HG03095 (cell line): ENCODE measurements around the gene STIMATE.
A peak's percentile ranks its signal among the peaks of the same experiment; 100 is the strongest.

ENCODE experiments used
- ATAC-seq: cut with Tn5 transposase; IDR thresholded peaks from one replicate; pipeline ENCODE4 v1.9.1; 2021; ENCODE audit warnings: moderate library complexity; ENCODE audit not compliant: unreplicated experiment

The STIMATE gene

DNA sequence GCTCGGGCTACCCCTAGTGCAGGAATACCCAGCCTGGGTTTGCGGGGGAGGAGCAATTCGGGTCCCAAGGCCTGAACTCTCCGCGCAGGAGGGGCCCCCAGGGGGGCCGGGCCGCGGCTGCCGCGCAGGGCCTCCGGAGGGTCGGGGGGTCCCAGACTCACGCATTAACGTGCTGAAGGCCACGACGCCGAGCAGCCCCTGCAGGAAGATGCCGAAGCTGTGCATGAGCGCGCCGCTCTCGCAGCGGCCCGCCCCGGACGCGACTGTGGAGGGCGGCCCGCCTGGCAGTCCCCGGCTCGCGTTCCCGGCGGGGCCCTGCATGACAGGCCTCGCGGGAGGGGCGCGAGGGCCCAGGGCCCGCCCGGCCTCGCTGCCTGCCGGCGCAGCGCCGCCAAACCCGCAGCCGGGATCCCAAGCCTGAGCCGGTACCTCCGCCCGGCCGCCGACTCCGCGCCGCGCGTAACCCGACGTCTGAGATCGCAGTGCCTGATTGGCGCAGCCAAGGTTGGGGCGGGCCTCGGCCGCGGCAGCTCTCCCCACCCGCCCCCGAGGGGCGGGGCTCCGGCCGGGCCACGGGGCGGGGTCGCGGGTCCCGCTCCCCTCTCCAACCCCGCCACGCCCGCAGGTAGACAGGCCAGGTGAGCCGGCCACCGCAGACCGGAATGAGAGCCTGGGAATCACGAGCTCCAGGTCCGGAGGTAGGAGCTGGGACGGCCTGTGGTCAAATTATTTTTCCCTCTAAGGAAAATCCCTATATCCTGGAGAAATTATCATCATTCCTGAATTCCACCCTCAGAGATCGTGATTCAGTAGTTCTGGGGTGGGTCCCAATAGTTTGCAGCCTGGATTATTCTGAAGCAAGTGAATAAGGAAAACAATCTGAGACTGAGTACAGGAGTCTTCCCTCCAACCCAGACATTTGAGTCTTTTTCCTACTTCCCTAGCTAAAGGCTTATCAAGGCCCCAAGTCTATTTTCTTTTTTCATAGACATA is at the start of gene STIMATE:
TSS of gene STIMATE (minus strand) at position 419 of the 993 bp plus-strand sequence. CDS start at position 321, 98 bp downstream.
- ATAC-seq = peak; percentile 93

DNA sequence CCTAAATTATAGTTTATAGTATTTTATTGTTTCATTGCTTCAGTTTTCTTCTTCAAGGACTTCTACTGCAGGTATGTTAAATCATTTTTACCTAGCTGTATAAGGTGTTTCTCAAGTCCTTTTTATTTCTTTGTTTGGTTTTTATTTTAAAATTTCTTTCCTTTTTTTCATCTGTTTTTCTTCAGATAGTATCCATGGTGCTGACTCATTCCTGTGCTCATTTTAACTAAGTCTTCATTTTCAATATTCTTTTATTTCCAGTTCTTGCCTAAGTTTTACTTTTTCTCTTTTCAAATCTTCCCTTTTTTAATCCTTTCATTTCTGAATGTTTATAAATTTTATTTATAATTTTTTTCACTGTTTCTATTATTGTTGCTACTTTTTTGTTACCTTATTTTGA is 42.3 kb upstream of the STIMATE start:
- no peak for ATAC-seq

DNA sequence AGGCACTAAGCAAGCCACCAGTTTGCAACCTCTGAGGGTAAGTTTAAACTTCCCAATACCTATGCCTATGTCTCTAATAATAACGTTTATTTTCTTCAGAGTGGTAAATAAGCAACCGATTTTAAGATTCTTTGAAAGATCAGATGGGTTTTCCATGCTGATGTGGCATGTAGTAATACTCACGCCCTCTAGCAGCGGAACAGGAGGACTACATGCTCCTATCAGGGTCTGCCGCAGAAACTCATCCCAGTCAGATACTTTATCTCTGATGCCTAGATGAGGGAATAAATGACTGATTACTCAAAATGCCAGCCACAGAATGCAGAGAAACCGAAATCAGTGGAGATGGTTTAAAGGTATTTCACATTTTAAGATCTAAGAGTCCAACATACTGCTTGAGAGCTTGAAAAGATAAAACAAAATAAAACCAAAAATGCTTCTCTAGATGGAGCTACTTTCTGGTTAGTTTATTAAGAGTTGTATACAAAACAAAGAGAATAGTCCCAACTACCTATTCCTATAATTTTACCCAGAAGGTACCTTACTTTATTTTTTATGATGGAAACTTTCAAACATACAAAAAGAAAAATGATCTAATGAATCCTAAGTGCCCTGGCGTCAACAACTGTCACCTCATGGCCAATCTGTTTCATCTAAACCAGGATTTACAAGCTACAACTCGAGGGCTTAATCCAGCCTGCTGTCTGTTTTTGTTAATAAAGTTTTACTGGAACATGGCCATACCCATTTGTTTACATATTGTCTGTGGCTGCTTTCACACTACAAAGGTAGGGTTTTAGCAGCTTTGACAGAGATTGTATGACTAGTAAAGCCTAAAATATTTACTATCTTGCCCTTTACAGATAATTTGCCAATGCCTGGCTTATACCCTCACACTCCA is 37.5 kb upstream of the STIMATE start:
- ATAC-seq = peak; percentile 63

DNA sequence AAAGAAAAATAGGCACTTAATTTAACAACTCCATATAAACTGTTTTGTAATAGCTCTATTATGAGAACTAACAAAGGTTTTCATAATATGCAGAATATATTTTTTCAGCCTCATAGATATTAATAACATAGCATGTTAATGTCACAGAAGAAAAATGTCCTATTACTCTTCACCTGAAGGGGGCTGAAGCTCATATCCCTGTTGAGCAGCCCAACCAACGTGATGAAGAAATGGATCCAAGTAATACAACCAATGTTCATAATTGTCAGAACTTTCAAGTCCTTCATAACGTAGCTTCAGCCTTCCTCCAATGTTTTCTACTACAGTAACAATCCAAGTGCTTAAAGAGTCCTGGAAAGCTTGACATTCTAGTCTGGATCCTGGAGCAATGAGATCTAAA is 34.5 kb upstream of the STIMATE start:
- no peak for ATAC-seq

DNA sequence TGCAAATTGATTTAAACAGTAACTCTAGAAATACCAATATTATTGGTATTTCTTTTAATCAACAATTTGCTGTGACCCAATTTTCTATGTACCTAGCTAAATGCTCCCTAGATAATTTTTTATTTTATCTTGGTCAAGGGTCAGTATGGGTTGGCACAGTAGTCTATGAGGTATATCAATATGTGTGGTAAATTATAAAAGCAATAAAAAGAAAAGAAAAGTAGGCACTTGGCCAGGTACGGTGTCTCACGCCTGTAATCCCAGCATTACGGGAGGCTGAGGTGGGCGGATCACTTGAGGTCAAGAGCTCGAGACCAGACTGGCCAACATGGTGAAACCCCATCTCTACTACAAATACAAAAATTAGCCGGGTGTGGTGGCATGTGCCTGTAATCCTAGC is 34.0 kb upstream of the STIMATE start:
- ATAC-seq = no peak

DNA sequence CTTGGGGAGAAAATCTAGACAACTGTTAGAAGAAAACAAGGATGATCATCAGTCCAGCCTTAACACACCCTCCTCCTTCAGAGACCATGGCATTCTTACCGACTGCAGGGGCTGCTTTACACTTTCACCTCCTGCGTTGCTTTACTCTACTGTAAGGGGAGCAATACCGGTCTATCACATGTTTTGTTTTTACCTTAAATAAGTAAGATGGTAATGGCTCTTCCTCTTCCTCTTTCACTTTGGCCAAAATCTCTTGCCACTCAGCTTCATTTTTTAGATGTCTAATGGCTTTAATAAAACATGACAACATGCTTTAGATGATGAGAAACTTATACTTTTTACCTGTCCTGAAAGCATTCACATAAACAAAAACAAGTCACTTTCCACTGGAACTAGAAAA is 33.4 kb upstream of the STIMATE start:
- no peak for ATAC-seq

DNA sequence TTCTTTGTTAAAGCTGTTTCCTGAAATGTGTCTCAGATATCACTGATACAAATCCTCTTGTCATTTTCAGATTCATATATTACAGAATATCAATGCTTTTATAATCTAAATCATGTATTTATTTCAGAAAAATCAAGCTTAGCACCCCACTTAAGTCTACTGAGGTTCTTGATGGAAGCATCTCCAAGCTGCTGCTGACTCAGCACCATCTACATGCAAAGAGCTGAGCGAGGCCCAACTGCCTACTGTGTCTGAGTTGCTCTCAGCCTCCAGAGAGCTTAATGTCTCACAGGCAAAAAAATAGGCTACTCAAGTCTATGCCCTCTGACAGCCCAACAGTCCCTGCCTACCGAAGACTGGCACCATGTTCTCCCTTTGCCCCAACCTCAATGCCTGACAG is 29.2 kb upstream of the STIMATE start:
- no peak for ATAC-seq

DNA sequence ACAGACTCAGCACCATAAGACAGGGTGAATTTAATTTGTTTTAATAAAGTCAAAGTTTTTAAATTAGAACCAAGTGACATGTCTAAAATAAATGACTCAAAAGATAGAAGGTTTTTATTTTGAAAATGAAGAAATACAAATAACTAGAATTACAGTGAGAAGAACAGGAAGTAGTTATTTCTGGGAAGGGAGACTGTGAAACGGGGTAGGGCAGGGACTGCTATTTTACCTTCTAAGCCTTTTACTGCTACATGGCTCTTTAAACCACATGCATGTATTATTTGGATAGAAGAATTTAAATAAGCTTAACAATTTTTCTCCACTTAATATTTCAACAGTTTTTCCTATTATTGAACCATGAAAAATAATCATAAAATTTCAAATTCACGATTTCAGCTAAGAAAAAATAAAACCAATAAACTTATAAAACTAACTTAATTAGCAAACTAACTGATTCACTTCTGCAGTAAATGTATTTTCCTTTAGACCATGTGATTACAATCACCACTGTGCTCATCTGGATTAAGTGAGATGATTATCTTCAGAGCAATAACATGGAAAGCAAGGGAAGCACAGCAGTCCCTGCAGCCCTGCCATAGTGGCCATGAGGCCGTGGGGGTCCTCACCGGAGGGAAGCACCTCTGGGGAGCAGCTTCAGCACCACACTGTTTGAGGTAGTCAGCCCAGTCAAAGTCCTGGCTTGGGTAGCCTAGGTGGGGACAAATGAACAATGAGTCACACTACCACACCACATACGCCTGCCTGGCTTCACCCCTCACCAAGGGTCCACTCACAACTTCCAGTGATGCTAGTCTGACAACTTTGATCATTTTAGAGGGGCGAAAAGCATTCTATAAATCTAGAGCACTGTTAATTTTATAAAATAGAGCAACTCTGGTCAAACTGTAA is 28.3 kb upstream of the STIMATE start:
- no peak for ATAC-seq

DNA sequence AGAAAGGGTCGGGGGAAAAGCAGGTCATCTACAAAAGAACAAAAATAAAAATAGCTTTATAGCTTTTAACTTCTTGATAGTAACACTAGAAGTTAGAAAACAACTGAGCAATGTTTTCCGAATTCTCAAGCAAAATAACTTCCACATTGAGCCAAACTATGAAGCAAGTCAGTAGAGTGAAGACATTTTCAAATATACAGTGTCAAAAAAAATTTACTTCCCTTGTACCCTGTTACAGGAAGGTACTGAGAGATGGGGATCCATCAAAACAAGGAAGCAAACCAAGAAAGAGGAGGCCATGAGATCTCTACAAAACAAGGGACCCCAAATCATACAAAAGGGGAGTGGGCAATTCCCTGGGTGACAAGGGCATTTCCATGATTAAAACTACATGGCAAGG is 26.6 kb upstream of the STIMATE start:
- ATAC-seq = no peak

DNA sequence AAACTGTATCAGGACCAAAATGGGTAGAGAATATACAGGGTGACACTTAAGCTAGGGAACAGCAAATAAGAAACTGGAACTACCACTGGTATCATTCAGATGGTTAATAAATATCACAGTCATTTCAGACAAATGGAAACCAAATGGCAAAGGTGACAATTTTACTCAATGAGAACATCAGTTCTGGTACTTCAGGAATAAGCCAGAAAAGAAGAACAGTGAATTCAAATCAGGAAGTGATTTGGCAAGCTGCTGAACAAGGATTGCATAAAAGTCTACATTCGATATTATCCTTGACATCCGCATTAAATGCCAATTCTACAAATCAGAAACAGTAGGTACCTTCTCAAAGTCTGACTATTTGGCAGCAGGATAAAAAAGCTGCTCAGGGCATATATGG is 23.5 kb upstream of the STIMATE start:
- ATAC-seq = no peak

DNA sequence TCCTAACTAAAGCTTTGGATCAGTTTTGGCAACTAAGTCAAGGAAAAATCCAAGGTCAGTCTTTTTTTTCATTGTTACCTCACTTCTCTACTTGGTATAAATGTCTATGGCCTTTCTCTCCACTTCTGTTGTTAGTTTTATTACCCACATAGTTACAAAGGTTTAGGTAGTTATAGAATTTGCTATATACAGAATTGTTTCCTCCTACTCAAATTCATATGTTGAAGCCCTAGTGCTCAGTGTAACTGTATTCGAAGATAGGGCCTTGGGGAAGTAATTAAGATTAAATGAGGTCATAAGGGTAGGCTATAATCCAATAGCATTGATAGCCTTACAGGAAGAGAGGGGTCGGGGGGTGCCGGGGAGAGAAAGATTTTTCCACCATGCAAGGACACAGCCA is 19.7 kb upstream of the STIMATE start:
- no peak for ATAC-seq

DNA sequence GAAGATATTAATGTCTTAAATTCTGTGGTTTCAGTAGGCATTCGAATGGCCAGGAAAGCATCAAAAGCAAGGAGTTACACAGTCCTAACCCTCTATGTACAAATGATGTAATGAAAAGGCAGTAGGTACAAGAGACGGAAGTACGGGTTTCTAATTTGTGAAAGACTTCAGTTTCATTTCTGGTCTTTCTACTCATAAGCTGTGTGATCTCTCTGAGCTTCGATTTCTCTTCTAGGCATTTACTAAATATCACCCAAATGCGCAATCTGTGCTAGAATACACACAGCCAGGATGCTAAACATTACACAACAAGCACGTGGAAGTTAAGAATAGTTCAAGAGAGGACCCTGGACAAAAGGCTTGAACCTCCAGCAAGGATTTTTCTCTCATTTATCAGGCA is 17.9 kb upstream of the STIMATE start:
- no peak for ATAC-seq

DNA sequence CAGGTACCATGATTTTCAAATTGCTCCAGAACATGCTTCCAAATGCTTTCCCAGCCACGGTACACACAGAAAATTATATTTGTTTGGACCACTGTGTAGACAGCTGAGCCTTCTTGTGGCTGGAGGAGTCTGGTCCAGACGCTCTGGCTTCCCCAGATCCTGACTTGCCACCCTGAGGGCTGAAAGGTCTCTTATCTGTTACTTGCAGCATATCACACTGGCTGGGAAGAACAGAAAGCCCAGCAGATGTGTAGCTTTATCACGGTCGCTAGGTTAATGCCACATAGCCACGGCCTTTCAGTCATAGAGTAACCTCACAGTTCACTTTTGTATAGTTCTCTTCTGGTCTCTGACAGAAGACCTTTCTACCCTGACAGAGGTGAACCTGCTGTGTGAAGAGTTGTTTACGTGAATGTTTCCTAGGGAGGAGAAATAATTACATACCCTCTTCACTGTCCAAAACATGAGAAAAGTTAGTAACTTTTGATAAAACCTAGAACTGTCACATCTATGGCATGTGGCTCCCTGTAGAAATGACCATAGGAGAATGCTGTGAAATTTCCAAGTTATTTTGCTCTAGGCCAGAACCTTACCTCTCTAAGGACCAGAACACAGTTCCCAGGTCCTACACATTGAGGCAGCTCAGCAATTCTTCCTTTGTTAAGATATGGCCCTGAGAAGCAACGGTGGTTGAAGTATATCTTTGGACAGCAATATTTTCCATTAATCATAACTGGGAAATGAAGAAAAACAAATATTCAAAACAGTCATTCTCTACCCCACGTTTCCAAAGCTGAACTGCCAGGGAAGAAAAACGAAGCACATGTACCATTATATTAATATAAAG is 15.8 kb upstream of the STIMATE start:
- ATAC-seq = no peak

DNA sequence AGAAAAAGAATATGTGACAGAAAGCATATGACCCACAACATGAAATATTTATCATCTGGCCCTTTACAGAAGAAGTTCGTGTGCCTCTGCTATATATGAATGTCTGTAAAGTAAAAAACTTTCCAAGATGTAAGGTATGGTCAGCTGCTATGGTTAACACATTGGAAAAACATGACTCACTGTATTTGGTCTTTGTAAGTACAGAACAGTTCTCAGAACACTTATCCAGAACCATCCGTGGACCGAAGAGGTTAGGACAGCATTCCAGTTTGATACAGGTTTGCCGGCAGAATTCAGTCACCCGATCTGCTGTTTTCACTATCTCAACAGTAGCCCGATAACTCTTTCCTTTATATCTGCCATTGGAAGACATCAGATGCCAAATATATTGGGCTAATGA is 13.5 kb upstream of the STIMATE start:
- no peak for ATAC-seq

DNA sequence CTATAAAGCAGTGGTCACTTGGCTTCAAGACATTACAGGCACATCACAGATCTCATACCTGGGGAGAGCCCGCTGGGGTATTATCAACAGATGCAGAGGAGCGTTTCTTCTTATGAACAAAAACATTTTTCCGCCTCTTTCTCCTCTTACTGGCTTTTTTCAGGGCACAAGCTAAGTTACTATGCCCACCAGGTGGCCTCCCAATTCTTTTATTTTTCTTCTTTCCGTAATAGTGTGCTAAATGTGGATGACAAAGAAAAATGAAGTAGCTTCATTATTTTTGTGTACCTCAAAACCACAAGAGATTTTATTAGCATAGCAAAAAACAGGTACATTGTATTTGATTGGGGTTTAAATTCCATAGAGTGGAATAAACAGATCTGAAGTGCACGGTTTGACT is 10.1 kb upstream of the STIMATE start:
- ATAC-seq = no peak

DNA sequence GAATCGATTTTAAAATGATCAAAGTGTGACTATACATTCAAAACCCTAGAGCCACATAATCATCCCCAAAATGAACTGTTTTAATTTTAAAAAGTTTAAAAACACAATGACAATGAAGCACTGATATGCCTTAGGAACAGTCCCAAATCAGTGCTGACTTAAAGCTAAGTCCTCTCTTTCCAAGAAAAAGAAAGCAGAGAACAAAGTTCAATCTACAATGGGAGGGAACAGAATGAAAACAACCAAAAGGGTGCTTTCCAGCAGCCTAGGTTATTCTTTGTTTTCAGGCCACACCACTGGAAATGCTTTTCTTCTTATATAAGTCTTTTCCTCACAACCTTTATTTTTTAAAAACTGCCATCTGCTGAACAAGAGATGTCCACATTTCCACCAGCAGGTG is 7.2 kb upstream of the STIMATE start:
- ATAC-seq = no peak

DNA sequence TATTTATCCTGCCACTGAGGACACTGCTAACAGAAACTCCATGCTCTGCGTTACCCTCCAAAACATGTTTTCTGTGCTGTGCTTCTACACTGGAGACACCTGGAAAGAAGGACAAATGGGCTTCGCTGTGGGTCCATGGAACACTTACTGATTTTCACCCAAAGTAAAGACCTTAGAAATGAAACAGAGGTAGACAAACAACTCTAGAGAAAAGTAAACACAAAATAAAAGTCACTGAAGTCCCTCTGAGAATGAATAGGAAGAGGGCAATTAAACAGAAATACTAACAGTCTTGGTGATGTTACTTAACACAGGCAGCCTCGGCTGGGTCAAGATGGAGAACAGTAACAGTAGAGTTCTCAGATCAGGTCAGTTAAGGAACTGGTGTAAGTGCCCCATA is 6.7 kb upstream of the STIMATE start:
- ATAC-seq = no peak

DNA sequence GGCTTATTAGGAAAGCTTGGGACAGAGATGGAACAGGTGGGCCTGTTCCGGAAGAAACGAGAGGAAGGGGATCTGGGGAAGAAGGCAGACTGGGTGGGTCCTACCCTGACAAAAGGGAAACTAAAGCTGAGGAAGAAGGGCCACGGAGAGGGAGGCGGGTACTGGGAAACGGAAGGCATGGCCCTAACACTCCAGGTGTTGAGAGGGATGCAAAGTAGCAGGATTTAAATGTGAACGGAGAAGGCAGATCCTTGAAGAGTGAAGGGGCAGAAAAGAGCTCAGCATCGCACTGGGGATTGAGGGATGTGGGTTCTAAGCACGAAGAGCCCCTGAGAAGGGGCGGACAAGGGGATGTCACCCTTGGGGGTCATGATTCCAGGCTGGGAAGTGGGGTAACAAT is 735 bp downstream of the STIMATE start:
- ATAC-seq = no peak

DNA sequence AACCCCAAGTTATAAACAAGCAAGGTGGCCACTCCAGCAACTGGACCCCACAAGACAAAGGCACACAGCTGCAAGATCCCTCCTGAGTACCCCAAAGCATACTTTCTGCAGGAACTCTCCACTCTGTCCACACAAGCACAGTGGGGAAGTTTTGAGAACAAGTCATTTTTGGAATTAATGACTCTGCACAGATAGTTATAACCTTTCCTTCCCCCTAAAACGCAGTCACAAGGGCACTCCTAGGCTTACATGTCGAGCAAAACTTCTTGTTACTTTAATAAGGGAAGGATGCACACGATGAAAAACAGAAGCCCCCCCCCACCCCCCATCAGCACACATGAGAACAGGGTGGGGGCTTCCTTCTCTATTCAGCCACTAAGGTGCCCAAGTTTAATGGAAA is 1.2 kb downstream of the STIMATE start:
- no peak for ATAC-seq

DNA sequence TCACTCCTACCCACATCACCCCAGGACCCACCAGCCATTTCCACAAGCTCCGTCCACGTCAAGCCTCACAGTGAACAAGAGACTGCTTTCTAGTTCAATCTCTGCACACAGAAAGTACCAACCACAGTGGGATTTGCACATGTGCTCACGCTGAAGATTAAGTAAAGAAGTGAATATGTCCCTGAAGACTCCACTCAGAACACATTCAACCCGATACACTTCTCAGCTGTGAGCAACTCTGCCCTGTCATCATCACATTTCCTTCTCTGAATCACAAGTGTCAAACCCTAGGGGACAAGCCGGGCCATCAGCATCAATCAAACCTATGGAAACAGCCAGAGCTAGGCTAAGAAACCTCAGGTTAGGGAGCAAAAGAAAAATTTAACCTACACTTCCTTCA is 1.9 kb downstream of the STIMATE start:
- no peak for ATAC-seq
